ENCODE data around the gene GALNT8.

- no peak for TF ChIP-seq CTCF (IDR thresholded peaks at IDR 0.05; ENCODE audit: insufficient read depth, low read length)
- TF ChIP-seq REST (IDR thresholded peaks at IDR 0.05; ENCODE audit: insufficient replicate concordance, low read depth), result no peak
- no peak for TF ChIP-seq POLR2AphosphoS5 (IDR thresholded peaks at IDR 0.05; ENCODE audit: low read depth)
These were observed 51.9 kb downstream of the GALNT8 start for GRCh38 chr12:4771960-4772566.

Measured in HL-60 (cell line).